ENCODE results near the gene CDK2AP2.

The CDK2AP2 gene

DNA sequence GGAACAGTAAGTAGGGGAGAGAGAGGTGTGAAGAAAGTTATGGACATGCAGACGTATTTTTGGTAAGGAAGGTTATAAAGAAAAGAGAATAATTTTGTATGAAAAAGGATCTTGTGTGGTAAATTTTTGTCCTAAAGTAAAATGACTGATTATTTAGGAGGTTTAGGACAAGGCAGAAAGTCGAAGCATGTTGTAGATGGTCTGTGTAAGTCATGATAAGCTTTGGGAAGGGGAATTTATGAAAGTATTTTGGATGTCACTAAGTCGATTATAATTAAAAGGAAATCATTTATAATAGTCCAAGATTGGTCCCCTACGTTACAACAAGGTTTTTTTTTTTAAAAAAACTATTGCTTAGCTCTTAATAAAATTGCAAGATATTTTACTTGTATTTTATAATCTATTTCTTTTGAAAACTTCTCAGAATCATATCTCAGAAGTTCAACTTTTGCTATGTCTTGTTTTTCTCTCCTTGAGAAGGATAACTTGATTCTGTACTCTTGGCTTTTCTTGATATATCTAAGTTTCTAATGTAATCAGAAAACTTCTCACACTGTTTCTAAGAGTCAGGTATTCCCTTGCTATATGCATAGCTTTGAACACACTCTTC lies 26.2 kb upstream of the CDK2AP2 start:
- DNase-seq = peak; percentile 23
- Histone ChIP-seq H3K4me3 (ENCODE audit: insufficient read depth in 1 of 2, low read depth in 1 of 2, low read length in 2 of 2) (no peak overlapping the region), H3K79me1 (replicated peaks; ENCODE audit: low read length, poor library complexity, severe bottlenecking) (no peaks in the 10 kb centered on the region), H3K36me3 (ENCODE audit: control insufficient read depth in 1 of 2, insufficient read depth in 2 of 2, low read depth in 1 of 2, low read length in 2 of 2) (no peaks in the 10 kb centered on the region), H4K91ac (ENCODE audit: low read length) (no peak overlapping the region), H2BK12ac (ENCODE audit: low read length in 2 of 2) (no peak overlapping the region), H2BK15ac (ENCODE audit: low read depth, poor library complexity, severe bottlenecking) (no peak overlapping the region), H3K27ac (ENCODE audit: low read length, poor library complexity, severe bottlenecking) (no peak overlapping the region), H2BK120ac (ENCODE audit: low read depth, low read length) (no peak overlapping the region), H2BK5ac (ENCODE audit: low read depth, low read length, poor library complexity, severe bottlenecking) (no peak overlapping the region), H3K18ac (ENCODE audit: low read depth in 1 of 2, low read length in 2 of 2) (no peak overlapping the region), H3K9ac (ENCODE audit: low read length) (no peak overlapping the region), H3K23ac (ENCODE audit: low read length in 2 of 2) (no peak overlapping the region), H4K8ac (ENCODE audit: low read length) (no peak overlapping the region), H3K27me3 (ENCODE audit: control insufficient read depth in 1 of 2, insufficient read depth in 1 of 2, low read length in 2 of 2) (peaks cover 0 to 3% of the 10 kb centered on the region in 2 experiments), H3K14ac (ENCODE audit: low read length in 2 of 2) (no peak overlapping the region), H3K4ac (ENCODE audit: low read depth in 1 of 2, low read length in 2 of 2) (no peak overlapping the region), H3K4me1 (ENCODE audit: control insufficient read depth, insufficient read depth, low read depth, low read length) (peaks cover 8% of the 10 kb centered on the region), H2AFZ (ENCODE audit: low read depth, low read length) (no peak overlapping the region), H2AK5ac (ENCODE audit: low read length, severe bottlenecking) (no peak overlapping the region), H3K4me2 (ENCODE audit: low read length, poor library complexity, severe bottlenecking) (no peak overlapping the region), H3K9me3 (ENCODE audit: control insufficient read depth, low read length) (peaks cover 29% of the 10 kb centered on the region)
- 5% methylated on average over 2 of the region's 4 CpGs for WGBS

DNA sequence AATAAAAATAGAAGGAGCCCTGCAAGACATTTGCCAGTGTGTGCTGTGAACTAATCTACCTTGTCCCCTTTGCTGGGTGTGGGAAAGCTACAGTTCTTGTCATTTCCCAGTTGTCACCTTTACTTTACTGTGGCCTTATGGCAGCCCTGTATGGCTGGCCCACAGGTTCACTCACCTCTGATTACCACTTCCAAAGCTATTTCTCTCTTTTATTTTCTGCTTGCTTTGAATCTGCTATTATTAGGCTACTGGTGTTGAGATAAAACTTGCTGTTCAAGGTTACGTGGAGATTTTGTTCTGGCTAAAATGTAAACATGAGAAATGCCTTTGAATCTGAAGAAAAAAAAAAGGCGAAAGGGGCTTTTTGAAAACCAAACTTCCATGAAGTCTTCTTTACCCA lies 24.9 kb upstream of the CDK2AP2 start:
- Histone ChIP-seq H2BK5ac (ENCODE audit: low read depth, low read length, poor library complexity, severe bottlenecking) (no peak overlapping the region), H3K4me3 (ENCODE audit: insufficient read depth in 1 of 2, low read depth in 1 of 2, low read length in 2 of 2) (no peak overlapping the region), H3K4ac (ENCODE audit: low read depth in 1 of 2, low read length in 2 of 2) (no peak overlapping the region), H2AFZ (ENCODE audit: low read depth, low read length) (no peak overlapping the region), H3K9me3 (ENCODE audit: control insufficient read depth, low read length) (peaks cover 29% of the 10 kb centered on the region), H3K27me3 (ENCODE audit: control insufficient read depth in 1 of 2, insufficient read depth in 1 of 2, low read length in 2 of 2) (peaks cover 0 to 3% of the 10 kb centered on the region in 2 experiments), H3K4me2 (ENCODE audit: low read length, poor library complexity, severe bottlenecking) (no peak overlapping the region), H4K8ac (ENCODE audit: low read length) (no peak overlapping the region), H2BK120ac (ENCODE audit: low read depth, low read length) (no peak overlapping the region), H3K4me1 (ENCODE audit: control insufficient read depth, insufficient read depth, low read depth, low read length) (peaks cover 8% of the 10 kb centered on the region), H2AK5ac (ENCODE audit: low read length, severe bottlenecking) (no peak overlapping the region), H3K27ac (ENCODE audit: low read length, poor library complexity, severe bottlenecking) (no peak overlapping the region), H3K23ac (ENCODE audit: low read length in 2 of 2) (no peak overlapping the region), H3K9ac (ENCODE audit: low read length) (no peak overlapping the region), H2BK15ac (ENCODE audit: low read depth, poor library complexity, severe bottlenecking) (no peak overlapping the region), H3K18ac (ENCODE audit: low read depth in 1 of 2, low read length in 2 of 2) (no peak overlapping the region), H3K36me3 (ENCODE audit: control insufficient read depth in 1 of 2, insufficient read depth in 2 of 2, low read depth in 1 of 2, low read length in 2 of 2) (no peaks in the 10 kb centered on the region), H3K14ac (ENCODE audit: low read length in 2 of 2) (no peak overlapping the region), H2BK12ac (ENCODE audit: low read length in 2 of 2) (no peak overlapping the region), H3K79me1 (replicated peaks; ENCODE audit: low read length, poor library complexity, severe bottlenecking) (no peaks in the 10 kb centered on the region), H4K91ac (ENCODE audit: low read length) (no peak overlapping the region)
- no peak for DNase-seq
- WGBS = 85% methylated on average over 2 of the region's 2 CpGs

DNA sequence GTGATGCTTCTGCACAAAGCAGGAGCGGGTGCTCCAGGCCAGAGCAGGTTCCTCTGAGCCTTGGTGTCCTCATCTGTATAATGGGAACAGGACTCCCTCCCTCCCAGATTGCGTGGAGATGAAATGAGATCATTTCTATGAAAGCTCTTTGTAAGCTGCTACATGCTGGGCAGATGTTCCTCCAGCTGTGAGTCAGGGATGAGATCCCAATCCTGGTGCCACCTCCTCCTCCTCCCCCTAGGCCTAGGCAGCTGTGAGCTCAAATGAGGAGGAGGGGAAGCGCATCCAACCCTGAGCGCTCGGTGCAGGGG lies 22.3 kb upstream of the CDK2AP2 start:
- no peak overlapping the region for H2BK12ac ChIP-seq (ENCODE audit: low read length in 2 of 2)
- H4K91ac ChIP-seq (ENCODE audit: low read length) = no peak overlapping the region
- H2BK120ac ChIP-seq (ENCODE audit: low read depth, low read length) = no peak overlapping the region
- no peak overlapping the region for H3K14ac ChIP-seq (ENCODE audit: low read length in 2 of 2)
- no peak overlapping the region for H3K4me3 ChIP-seq (ENCODE audit: insufficient read depth in 1 of 2, low read depth in 1 of 2, low read length in 2 of 2)
- no peak overlapping the region for H2AK5ac ChIP-seq (ENCODE audit: low read length, severe bottlenecking)
- H3K23ac ChIP-seq (ENCODE audit: low read length in 2 of 2) = no peak overlapping the region
- no peak overlapping the region for H3K9ac ChIP-seq (ENCODE audit: low read length)
- peaks cover 28% of the 10 kb centered on the region for H3K9me3 ChIP-seq (ENCODE audit: control insufficient read depth, low read length)
- no peak overlapping the region for H2BK15ac ChIP-seq (ENCODE audit: low read depth, poor library complexity, severe bottlenecking)
- H3K4me1 ChIP-seq (ENCODE audit: control insufficient read depth, insufficient read depth, low read depth, low read length) = peaks cover 9% of the 10 kb centered on the region
- H3K79me1 ChIP-seq (replicated peaks; ENCODE audit: low read length, poor library complexity, severe bottlenecking) = no peaks in the 10 kb centered on the region
- DNase-seq = no peak
- H4K8ac ChIP-seq (ENCODE audit: low read length) = no peak overlapping the region
- no peak overlapping the region for H2AFZ ChIP-seq (ENCODE audit: low read depth, low read length)
- H2BK5ac ChIP-seq (ENCODE audit: low read depth, low read length, poor library complexity, severe bottlenecking) = no peak overlapping the region
- no peak overlapping the region for H3K4me2 ChIP-seq (ENCODE audit: low read length, poor library complexity, severe bottlenecking)
- H3K4ac ChIP-seq (ENCODE audit: low read depth in 1 of 2, low read length in 2 of 2) = no peak overlapping the region
- H3K27me3 ChIP-seq (ENCODE audit: control insufficient read depth in 1 of 2, insufficient read depth in 1 of 2, low read length in 2 of 2) = peaks cover 0 to 14% of the 10 kb centered on the region in 2 experiments
- WGBS = 96% methylated on average over 5 of the region's 5 CpGs
- H3K36me3 ChIP-seq (ENCODE audit: control insufficient read depth in 1 of 2, insufficient read depth in 2 of 2, low read depth in 1 of 2, low read length in 2 of 2) = no peaks in the 10 kb centered on the region
- no peak overlapping the region for H3K27ac ChIP-seq (ENCODE audit: low read length, poor library complexity, severe bottlenecking)
- no peak overlapping the region for H3K18ac ChIP-seq (ENCODE audit: low read depth in 1 of 2, low read length in 2 of 2)

DNA sequence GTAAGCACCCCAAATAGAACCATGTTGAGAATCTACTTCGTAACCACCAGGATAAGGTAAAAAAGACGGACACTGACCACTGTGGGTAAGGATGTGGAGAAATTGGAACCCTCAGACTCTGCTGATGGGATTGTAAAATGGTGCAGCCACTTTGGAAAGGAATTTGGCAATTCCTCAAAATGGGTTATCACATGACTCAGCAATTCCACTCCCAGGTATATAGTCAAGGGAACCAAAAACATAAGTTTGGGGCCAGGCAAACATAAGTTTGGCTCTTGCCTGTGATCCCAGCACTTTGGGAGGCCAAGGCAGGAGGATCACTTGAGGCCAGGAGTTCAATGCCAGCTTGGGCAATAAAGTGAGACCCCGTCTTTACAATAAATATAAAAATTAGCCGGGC lies 20.4 kb upstream of the CDK2AP2 start:
- WGBS = 78% methylated on average over 4 of the region's 4 CpGs
- H3K18ac ChIP-seq (ENCODE audit: low read depth in 1 of 2, low read length in 2 of 2) = no peak overlapping the region

More for the DNA sequence above, 20.4 kb upstream of the CDK2AP2 start:
- H3K9ac ChIP-seq (ENCODE audit: low read length) = no peak overlapping the region
- H4K8ac ChIP-seq (ENCODE audit: low read length) = no peak overlapping the region
- H3K4ac ChIP-seq (ENCODE audit: low read depth in 1 of 2, low read length in 2 of 2) = no peak overlapping the region
- no peak overlapping the region for H2AK5ac ChIP-seq (ENCODE audit: low read length, severe bottlenecking)
- H3K36me3 ChIP-seq (ENCODE audit: control insufficient read depth in 1 of 2, insufficient read depth in 2 of 2, low read depth in 1 of 2, low read length in 2 of 2) = no peaks in the 10 kb centered on the region
- H2BK120ac ChIP-seq (ENCODE audit: low read depth, low read length) = no peak overlapping the region
- peaks cover 13% of the 10 kb centered on the region for H3K9me3 ChIP-seq (ENCODE audit: control insufficient read depth, low read length)
- H2BK15ac ChIP-seq (ENCODE audit: low read depth, poor library complexity, severe bottlenecking) = no peak overlapping the region
- H2AFZ ChIP-seq (ENCODE audit: low read depth, low read length) = no peak overlapping the region
- peaks cover 0 to 29% of the 10 kb centered on the region in 2 experiments for H3K27me3 ChIP-seq (ENCODE audit: control insufficient read depth in 1 of 2, insufficient read depth in 1 of 2, low read length in 2 of 2)
- no peak overlapping the region for H3K14ac ChIP-seq (ENCODE audit: low read length in 2 of 2)
- no peak overlapping the region for H3K4me3 ChIP-seq (ENCODE audit: insufficient read depth in 1 of 2, low read depth in 1 of 2, low read length in 2 of 2)
- H3K4me1 ChIP-seq (ENCODE audit: control insufficient read depth, insufficient read depth, low read depth, low read length) = peaks cover 11% of the 10 kb centered on the region
- no peak overlapping the region for H2BK12ac ChIP-seq (ENCODE audit: low read length in 2 of 2)
- H3K23ac ChIP-seq (ENCODE audit: low read length in 2 of 2) = no peak overlapping the region
- H3K4me2 ChIP-seq (ENCODE audit: low read length, poor library complexity, severe bottlenecking) = no peak overlapping the region
- no peak overlapping the region for H3K27ac ChIP-seq (ENCODE audit: low read length, poor library complexity, severe bottlenecking)
- H2BK5ac ChIP-seq (ENCODE audit: low read depth, low read length, poor library complexity, severe bottlenecking) = no peak overlapping the region
- no peak overlapping the region for H4K91ac ChIP-seq (ENCODE audit: low read length)
- H3K79me1 ChIP-seq (replicated peaks; ENCODE audit: low read length, poor library complexity, severe bottlenecking) = no peaks in the 10 kb centered on the region
- no peak for DNase-seq
